HG03064 (cell line): ENCODE results near the gene RPL18.
"Not testable (repeated sequence)": the region's sequence is repeated elsewhere in the genome, so short reads cannot be mapped to it uniquely, and the experiment has no call there.

Experiments used
- ATAC-seq: cut with Tn5 transposase; IDR thresholded peaks from one replicate; pipeline ENCODE4 v1.9.1; 2021; ENCODE audit warnings: low read depth; ENCODE audit not compliant: unreplicated experiment

Gene RPL18

DNA sequence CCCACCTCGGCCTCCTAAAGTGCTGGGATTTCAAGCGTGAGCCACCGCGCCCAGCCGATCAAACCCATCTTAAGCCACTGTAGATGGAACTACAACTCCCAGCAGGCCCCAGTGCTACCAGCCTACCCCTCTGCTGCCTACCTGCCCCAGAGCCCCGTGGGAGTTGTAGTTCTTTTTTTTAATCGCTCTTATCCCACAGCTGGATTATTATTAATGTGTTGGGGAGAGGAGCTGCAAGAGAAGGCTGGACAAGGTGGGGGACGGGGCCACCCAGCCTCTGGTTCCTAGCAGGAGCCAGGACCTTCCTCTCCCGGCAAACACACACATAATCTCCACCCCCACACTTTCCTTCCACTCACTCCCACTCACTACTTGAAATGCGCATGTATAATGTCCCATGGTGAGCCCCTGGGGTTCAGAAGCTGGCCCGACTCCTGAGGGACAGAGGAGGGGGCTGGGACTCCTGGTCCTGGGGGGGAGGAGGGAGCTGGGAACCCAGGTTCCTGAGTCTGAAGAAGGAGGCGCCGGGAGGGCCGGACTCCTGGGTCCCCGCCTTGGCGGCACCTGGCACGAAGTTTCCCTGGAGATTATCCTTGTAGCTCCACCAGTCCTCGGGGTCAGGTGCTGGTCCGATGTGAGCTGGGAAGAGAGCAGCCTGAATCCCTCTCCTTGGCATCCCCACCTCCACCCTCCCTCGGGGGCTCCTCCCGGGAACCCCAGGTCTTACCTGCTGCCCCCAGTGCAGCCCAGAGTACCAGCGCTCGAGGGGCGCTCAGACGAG, 26.1 kb upstream of the RPL18 start:
- no peak for ATAC-seq

GRCh38 chr19:48644355-48644754, 25.4 kb upstream of the RPL18 start:
- ATAC-seq: no peak

GRCh38 chr19:48642862-48643261, 23.9 kb upstream of the RPL18 start:
- no peak for ATAC-seq

DNA sequence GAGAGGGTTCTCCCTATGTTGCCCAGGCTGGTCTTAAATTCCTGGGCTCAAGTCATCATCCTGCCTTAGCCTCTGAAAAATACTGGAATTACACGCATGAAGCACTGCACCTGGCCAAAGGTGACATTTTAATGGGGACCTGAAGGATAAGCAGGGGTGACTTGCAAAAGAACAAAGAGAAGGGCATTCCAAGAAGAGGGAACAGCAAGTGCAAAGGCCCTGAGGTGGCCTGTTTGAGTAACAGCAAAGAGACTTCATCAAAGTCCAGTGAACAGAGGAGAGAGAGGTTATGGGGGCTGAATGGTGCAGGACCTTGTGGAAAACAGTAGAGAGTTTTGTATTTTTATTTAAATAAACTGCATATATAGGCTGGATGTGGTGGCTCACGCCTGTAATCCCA, 22.9 kb upstream of the RPL18 start:
- ATAC-seq: no peak

GRCh38 chr19:48639483-48640375, 20.8 kb upstream of the RPL18 start:
- ATAC-seq: no peak

- ATAC-seq: no peak
Observed at GRCh38 chr19:48638831-48639381, 19.9 kb upstream of the RPL18 start.

DNA sequence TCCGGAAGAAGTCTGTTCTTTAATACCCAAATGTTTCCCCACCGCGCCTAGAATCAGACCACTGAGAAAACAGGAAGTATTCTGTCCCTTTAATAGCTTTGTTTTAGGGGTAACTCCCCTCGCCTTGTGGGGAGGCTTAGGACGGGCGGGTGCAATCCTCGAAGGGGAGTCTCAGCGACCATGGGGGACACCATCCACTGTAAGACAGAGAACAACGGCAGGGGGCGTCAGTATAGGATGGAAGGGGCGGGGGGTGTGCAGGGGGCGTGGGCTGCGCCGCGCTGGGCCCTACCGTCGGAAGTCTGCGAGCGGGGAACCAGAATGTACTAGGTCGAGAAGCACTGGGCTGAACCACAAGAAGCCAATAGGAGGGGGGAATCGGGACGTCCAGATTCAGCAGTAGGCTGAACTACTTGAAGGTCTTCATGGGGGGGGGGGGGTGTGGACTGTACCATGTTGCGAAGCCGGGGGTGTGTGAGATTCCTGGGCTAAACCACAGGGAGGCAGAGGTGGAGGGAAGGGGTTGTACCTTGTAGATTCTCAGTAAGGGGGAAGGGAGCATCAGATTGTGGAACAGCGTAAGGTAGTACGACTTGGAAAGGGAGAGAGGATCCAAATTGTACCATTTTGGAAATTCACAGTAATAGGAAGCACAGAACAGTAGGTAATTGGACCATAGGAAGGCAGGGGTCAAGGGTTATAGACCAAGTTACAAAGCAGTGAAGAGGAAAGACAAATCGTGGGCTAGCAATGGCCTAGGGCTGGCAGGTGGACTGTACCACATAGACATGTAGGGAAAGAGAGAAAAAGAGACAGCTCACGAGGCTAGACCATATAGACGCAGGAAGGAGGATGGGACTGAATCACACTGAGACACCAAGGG, 19.2 kb upstream of the RPL18 start:
- ATAC-seq: no peak

- ATAC-seq: peak; percentile 50
Observed at GRCh38 chr19:48637449-48637947, 18.5 kb upstream of the RPL18 start.

DNA sequence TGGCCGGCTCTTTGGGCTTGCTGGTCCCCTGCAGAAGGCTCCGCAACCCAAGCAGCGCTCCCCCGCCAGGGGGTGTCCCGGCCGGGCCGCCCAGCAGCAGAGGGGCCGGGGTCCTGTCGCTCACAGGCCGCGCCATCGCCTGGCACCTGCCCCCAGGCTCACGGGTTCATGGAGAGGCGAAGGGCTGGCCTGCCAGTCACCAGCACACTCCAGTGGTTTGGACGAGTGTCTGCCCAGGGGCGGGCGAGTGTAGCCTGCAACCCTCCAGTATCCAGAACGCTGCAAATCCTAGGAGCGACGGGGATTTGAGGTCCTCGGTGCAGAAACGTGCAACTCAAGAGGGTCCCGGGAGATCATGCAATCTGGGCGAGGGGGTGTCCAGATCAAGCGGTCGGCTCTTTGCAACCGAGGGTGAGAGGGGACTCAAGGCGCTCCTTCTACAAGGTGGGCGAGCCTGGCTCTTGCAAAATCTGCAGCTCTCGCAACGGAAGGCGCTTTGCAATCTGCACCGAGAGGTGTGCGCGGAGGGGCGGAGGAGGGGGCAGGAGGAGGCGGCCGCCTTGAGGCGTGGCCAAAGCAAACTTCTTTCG, 18.0 kb upstream of the RPL18 start, which contains the start of gene DBP:
TSS of gene DBP (minus strand) at position 521 of the 590 bp plus-strand sequence. CDS start at position 136, 385 bp downstream.
- peak; percentile 2 for ATAC-seq

DNA sequence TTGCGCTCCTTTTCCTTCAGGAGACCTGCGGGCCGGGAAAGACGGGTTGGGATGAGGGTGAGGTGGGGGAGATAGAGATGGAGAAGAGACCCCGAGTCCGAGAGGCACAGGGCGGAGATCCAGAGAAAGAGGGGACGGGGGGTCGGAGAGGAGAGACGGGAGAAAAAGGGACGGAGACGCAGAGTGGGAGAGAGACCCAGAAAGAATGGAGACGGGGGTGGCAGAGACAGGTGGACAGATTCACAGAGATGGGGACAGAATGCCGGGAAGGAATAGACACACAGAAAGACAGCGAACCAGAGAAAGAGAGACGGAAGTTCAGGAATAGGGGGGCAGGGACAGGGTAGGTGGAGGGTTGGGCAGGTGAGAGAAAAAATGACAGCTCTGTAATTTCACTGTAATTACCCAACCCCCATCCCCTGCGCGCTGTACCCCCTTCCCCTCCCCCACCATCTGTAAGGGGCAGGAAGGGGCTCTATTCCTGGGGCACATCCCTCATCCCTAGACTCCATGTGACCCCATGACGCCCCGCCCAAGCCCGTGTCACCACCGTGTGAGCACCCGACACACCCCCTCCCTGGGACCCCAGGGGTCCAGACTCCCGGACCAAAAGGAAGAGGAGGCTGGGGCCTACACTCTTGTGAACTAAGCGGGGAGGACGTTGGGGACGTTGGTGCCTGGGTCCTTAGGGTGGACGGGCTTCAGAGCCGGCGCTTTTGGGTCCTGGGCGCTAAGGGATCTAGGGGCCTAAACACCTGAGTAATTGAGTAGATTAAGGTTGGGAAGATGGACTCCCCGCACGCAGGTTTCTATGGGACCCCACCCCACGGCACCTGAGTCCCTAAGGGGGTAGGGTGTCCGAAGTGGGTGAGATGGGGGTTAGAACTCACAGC, 17.2 kb upstream of the RPL18 start:
- no peak for ATAC-seq

GRCh38 chr19:48635263-48635965, 16.4 kb upstream of the RPL18 start:
- ATAC-seq: no peak

- ATAC-seq: no peak
Observed at GRCh38 chr19:48634424-48635262, 15.7 kb upstream of the RPL18 start.

DNA sequence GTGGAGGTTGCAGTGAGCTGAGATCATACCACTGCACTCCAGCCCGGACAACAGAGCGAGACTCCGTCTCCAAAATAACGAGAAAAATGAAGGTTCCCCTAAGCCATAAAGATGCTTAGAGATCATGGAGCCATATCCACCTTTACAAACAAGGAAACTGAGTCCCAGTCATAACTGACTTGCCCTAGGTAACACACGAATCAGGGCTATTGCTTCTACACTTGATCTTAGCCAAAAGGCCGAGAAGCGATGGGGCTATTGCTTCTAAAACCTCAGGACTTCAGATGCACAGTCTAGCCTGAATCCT, 15.0 kb upstream of the RPL18 start:
- ATAC-seq: no peak

DNA sequence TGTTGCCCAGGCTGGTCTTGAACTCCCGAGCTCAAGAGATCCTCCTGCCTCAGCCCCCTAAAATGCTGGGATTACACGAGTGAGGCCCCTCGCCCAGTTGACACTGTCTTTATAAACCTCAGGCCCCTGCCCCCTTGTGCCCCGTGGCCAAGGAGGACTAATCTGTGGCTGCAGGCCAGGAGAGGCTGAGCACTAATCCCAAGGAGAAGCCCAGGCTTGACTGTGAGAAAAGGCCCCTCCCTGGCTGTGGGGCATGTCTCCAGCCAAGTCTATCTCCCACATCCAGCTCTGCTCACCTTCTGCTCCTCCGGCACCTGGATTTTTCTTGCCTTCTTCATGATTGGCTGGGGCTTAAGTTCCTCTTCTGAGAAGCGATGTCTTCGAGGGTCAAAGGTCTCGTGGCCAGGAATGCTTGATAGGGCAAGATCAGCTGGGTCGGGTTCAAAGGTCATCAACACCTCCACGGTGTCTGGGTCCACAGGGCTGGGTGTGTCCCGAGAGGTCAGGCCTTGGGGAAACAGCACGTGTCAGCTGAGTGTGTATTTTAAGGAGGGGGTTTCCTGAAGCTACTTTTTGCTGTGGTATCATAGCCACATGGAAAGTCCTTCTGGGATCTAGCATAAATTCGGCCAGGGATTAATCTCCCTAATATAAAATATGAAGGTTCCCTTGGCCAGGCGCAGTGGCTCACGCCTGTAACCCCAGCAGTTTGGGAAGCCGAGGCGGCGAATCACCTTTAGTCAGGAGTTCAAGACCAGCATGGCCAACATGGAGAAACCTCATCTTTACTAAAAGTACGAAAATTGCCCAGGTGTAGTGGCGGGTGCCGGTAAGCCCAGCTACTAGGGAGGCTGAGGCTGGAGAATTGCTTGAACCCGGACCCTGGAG, 14.4 kb upstream of the RPL18 start:
- ATAC-seq: no peak

DNA sequence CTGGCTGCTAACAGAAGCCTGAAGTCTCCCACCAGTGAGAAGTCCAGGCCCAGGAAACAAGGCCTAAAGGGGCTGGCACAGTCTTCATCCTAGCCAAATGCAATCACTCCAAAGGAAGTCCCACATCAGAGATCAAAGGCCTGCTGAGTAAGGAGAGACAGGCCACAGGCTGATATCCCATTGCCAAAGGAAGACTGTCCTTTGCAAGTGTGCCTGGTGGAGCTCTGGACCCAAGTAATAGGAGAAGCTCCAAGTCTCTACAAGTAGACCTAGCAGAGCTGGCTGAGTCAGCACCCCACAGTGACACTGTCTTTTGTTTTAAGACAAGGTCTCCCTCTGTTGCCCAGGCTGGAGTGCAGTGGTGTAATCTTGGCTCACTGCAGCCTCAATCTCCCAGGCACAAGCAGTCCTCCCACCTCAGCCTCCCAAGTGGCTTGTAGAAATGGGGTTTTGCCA, 13.7 kb upstream of the RPL18 start:
- ATAC-seq: no peak

DNA sequence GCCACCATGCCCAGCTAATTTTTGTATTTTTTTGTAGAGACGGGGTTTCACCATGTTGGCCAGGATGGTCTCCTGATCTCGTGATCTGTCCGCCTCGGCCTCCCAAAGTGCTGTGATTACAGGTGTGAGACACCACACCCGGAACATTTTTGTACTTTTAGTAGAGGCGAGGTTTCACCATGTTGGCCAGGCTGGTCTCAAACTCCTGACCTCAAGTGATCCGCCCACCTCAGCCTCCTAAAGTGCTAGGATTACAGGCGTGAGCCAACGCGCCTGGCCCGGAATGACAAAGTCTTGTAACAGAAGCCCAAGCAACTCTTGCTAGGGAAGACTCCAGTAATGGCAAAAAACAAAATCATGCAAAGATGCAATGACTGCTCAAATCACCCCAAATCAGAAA, 13.3 kb upstream of the RPL18 start:
- not testable (repeated sequence) for ATAC-seq
